ENCODE results near the gene AHRR.

GRCh38 chr5:320524-321229 is 837 bp upstream of the AHRR start:
- TF ChIP-seq CTCF (IDR thresholded peaks at IDR 0.05) (no peak), POLR2AphosphoS5 (IDR thresholded peaks at IDR 0.05) (no peak), EP300 (IDR thresholded peaks at IDR 0.05) (no peak)

Data from sigmoid colon (tissue), 4 donors.